Fibroblast of pulmonary artery (primary cell): ENCODE measurements around the gene CADM3.

Experiments
- DNase-seq: peaks from one replicate; pipeline ENCODE4 v3.0.0-alpha.2; 2010; ENCODE audit warnings: low read depth
- H3K4me3 ChIP-seq: replicated peaks from 2 replicates; pipeline ENCODE4 v1.5.1; 2011; ENCODE audit warnings: low read depth, mild to moderate bottlenecking, control low read depth, low read length, moderate library complexity
- CTCF ChIP-seq: IDR thresholded peaks from 2 replicates; pipeline ENCODE4 v1.5.1; 2011; ENCODE audit warnings: mild to moderate bottlenecking, control low read depth, low read length, inconsistent platforms; ENCODE audit errors: missing control alignments

CADM3 gene

DNA sequence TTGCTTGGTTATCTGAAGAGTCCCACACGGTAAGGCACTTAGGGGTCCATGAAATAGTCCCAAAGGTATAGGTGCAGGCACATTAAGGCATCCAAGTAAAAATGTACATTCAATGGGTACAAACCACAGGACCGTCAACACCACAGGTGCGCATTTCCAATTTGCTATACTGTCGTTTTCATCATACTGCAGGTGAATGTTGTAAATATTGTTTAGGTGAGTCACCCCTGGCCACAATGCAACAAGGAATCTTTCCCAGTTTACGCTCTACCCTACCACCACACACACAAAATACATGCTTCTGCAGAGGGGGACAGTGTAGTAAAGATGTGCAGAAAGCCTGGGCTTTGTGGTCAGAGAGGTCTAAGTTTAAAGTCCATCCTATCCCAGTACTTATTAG, 13.7 kb downstream of the CADM3 start:
- no peak for TF ChIP-seq CTCF
- no peak for DNase-seq
- H3K4me3 ChIP-seq: no peak overlapping the region

- no peak for TF ChIP-seq CTCF
- no peak overlapping the region for H3K4me3 ChIP-seq
- no peak for DNase-seq
These were observed 15.6 kb downstream of the CADM3 start for GRCh38 chr1:159187033-159187432.

DNA sequence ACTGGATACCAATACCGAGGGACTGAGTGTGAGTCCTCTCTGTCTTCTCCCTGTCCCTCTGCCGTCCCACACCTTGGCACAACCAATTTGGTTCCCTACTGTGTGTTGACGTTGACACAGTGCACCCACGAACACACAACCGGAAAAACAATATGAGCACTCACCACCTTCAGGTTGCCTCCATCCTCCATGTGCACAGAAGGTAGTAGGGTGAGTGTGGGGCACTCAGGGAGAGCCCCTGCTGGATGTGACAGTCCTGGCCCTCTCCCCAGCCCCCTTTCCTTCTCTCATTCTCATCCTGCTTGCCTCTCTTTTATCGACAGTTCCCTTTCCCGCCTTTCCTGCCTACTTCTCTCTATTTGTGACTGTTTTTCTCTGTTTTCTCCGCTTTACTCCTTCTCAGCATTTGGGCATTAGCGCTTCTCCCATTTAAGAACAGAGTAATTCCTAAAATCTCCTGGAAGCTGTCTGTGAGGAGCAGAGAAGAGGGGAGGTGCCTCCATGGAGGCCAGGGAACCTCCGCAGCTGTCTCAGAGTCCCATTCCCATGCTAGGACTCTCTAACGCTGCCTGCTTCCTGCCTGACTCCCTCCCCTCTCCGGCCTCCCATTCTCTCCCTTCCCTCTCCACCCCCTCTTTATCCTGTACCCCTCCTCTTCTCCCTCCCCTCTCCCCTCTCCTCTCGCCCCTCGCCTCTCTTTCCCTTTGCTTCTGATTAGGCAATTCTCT, 16.4 kb downstream of the CADM3 start:
- no peak for DNase-seq
- TF ChIP-seq CTCF: no peak
- H3K4me3 ChIP-seq: peak overlapping the region; percentile 8

GRCh38 chr1:159188375-159188788, 17.0 kb downstream of the CADM3 start:
- H3K4me3 ChIP-seq: peak overlapping the region; percentile 8
- no peak for TF ChIP-seq CTCF
- DNase-seq: peak; percentile 48

DNA sequence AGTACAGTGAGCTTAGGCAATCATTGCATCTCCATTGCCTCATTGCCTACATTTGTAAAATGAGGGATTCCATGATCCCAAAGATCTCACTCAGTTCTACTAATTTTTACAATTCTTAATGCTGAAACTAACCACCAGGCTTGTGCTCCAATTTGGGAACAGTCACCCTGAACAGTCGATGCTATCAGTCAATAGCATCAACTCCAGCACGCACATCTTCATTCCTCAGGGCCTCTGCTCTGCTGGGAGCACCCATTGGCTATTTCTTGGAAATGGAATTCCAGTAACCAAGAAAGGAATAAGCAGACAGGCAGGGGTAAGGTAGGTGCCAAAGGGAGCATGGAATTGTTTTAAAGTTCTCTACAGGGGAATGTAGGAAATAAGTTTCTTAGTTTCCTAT, 19.0 kb downstream of the CADM3 start:
- no peak for DNase-seq
- no peak overlapping the region for H3K4me3 ChIP-seq
- no peak for TF ChIP-seq CTCF

GRCh38 chr1:159196543-159196942, 25.1 kb downstream of the CADM3 start:
- no peak overlapping the region for H3K4me3 ChIP-seq
- no peak for DNase-seq
- TF ChIP-seq CTCF: peak; percentile 30
